GM23248 (cell line): ENCODE results near the gene ALK. TPM values are rescaled to one million over a fixed set of nuclear protein-coding genes. Genes with fewer than 3 reads are reported as not detected.

ENCODE experiments used
- DNase-seq: peaks from one replicate; pipeline ENCODE4 v3.0.0-alpha.2; 2015
- H2AFZ ChIP-seq: fragments of 200-600 bp; sonication (generic); 2 replicates; pipeline ENCODE4 v1.6.1; 2016; ENCODE audit warnings: antibody characterized with exemption
- H3F3A ChIP-seq: fragments of 200-600 bp; sonication (generic); 2 replicates; pipeline ENCODE4 v1.6.1; 2016; ENCODE audit warnings: mild to moderate bottlenecking, antibody characterized with exemption, mixed run types; ENCODE audit not compliant: insufficient read depth
- H3K27ac ChIP-seq: fragments of 200-600 bp; sonication (generic); 2 replicates; pipeline ENCODE4 v1.5.1; 2016; ENCODE audit warnings: mild to moderate bottlenecking
- H3K27me3 ChIP-seq: fragments of 200-600 bp; sonication (generic); replicated peaks from 2 replicates; pipeline ENCODE4 v1.6.1; 2016; ENCODE audit warnings: mild to moderate bottlenecking; ENCODE audit not compliant: insufficient read depth
- H3K36me3 ChIP-seq: fragments of 200-600 bp; sonication (generic); 2 replicates; pipeline ENCODE4 v1.6.1; 2016; ENCODE audit warnings: low read depth, mild to moderate bottlenecking
- H3K4me1 ChIP-seq: fragments of 200-600 bp; sonication (generic); 2 replicates; pipeline ENCODE4 v1.6.1; 2016; ENCODE audit warnings: mild to moderate bottlenecking; ENCODE audit not compliant: insufficient read depth
- H3K4me2 ChIP-seq: fragments of 200-600 bp; sonication (generic); one replicate; pipeline ENCODE4 v1.6.1; 2016; ENCODE audit warnings: mild to moderate bottlenecking; ENCODE audit not compliant: unreplicated experiment
- H3K4me3 ChIP-seq: fragments of 200-600 bp; sonication (generic); 2 replicates; pipeline ENCODE4 v1.5.1; 2016; ENCODE audit warnings: mild to moderate bottlenecking
- H3K79me2 ChIP-seq: fragments of 200-600 bp; sonication (generic); 2 replicates; pipeline ENCODE4 v1.6.1; 2016; ENCODE audit warnings: mild to moderate bottlenecking; ENCODE audit not compliant: insufficient read depth
- H3K9ac ChIP-seq: fragments of 200-600 bp; sonication (generic); 2 replicates; pipeline ENCODE4 v1.6.1; 2016; ENCODE audit warnings: mild to moderate bottlenecking
- H3K9me2 ChIP-seq: fragments of 200-600 bp; sonication (generic); 2 replicates; pipeline ENCODE4 v1.6.1; 2016; ENCODE audit warnings: mixed run types, mild to moderate bottlenecking, moderate library complexity; ENCODE audit not compliant: insufficient read depth
- H3K9me3 ChIP-seq: fragments of 200-600 bp; sonication (generic); one replicate; pipeline ENCODE4 v1.6.1; 2017; ENCODE audit warnings: low read depth
- H4K20me1 ChIP-seq: fragments of 200-600 bp; sonication (generic); 2 replicates; pipeline ENCODE4 v1.6.0; 2016; ENCODE audit not compliant: insufficient read depth
- EZH2 ChIP-seq: fragments of 200-600 bp; sonication (generic); IDR thresholded peaks from 2 replicates; pipeline ENCODE4 v1.6.1; 2018; ENCODE audit warnings: antibody characterized with exemption, mild to moderate bottlenecking; ENCODE audit not compliant: insufficient read depth, poor library complexity, severe bottlenecking
- EZH2phosphoT487 ChIP-seq: fragments of 200-600 bp; sonication (generic); IDR thresholded peaks from 2 replicates; pipeline ENCODE4 v1.6.1; 2018; ENCODE audit warnings: antibody characterized with exemption, moderate library complexity, mild to moderate bottlenecking, low read depth; ENCODE audit not compliant: insufficient read depth
- WGBS, 2 experiments: methylation state at CpG; one replicate each; pipeline ENCODE4 v1.1.6; 2015 to 2017; ENCODE audit warnings: low lambda C conversion rate in 2 of 2, low coverage in 1 of 2; ENCODE audit errors: missing lambda C conversion rate in 2 of 2; 5-methylcytosine and 5-hydroxymethylcytosine counted together
- in situ Hi-C: fragments of 300-500 bp; cut with MboI; formaldehyde crosslinking; loops from 2 replicates; pipeline ENCODE4 v1.15.0; 2020
- polyA plus RNA-seq: library from polyadenylated mRNA; unstranded; fragments of >200 nt; fragmentation: Nextera tagmentation; extraction: Ambion mirVana; gene quantifications from 2 replicates; pipeline ENCODE4 v1.2.1, GENCODE V29; 2016
- total RNA-seq: library from RNA; depleted of rRNA; stranded (reverse); fragments of >200 nt; shearing (Covaris generic); gene quantifications from 2 replicates; pipeline ENCODE4 v1.2.3, GENCODE V29; 2014

ALK gene
- total and polyA plus RNA-seq, 2 experiments from 2014 or later: under 0.01 to 0.05 TPM

GRCh38 chr2:29212009-29212408 is 709.4 kb downstream of the ALK start:
- H3K36me3 ChIP-seq: no peaks in the 10 kb centered on the region
- H2AFZ ChIP-seq: no peak overlapping the region
- 46% methylated on average over 5 of the region's 5 CpGs for WGBS, 2 experiments
- H3K9ac ChIP-seq: no peak overlapping the region
- H3K27ac ChIP-seq: no peak overlapping the region
- H3K9me2 ChIP-seq: no peaks in the 10 kb centered on the region
- no peak for TF ChIP-seq EZH2
- no peak overlapping the region for H3K4me2 ChIP-seq
- H3K9me3 ChIP-seq: no peaks in the 10 kb centered on the region
- H4K20me1 ChIP-seq: no peaks in the 10 kb centered on the region
- no peaks in the 10 kb centered on the region for H3K27me3 ChIP-seq
- H3K79me2 ChIP-seq: no peaks in the 10 kb centered on the region
- H3K4me3 ChIP-seq: no peak overlapping the region
- H3F3A ChIP-seq: peaks cover 4% of the 10 kb centered on the region; the same call in 1 of the 2 replicates
- in situ Hi-C loops: no loop called here
- H3K4me1 ChIP-seq: no peaks in the 10 kb centered on the region
- DNase-seq: peak; percentile 33

- in situ Hi-C loops: no loop called here
- Histone ChIP-seq H3K4me2 (no peak overlapping the region), H4K20me1 (no peaks in the 10 kb centered on the region), H3K9me3 (no peaks in the 10 kb centered on the region), H3K4me1 (no peaks in the 10 kb centered on the region), H3K9ac (no peak overlapping the region), H3K79me2 (no peaks in the 10 kb centered on the region), H3K27me3 (no peaks in the 10 kb centered on the region), H3F3A (peaks cover 4% of the 10 kb centered on the region; the same call in 1 of the 2 replicates), H3K4me3 (no peak overlapping the region), H2AFZ (no peak overlapping the region), H3K36me3 (no peaks in the 10 kb centered on the region), H3K27ac (no peak overlapping the region), H3K9me2 (no peaks in the 10 kb centered on the region)
- 97 to 100% methylated on average over 5 of the region's 5 CpGs for WGBS, 2 experiments
- no peak for DNase-seq
- no peak for TF ChIP-seq EZH2phosphoT487
- no peak for TF ChIP-seq EZH2
These were observed 711.8 kb downstream of the ALK start for GRCh38 chr2:29209551-29209950.

- Histone ChIP-seq H3K9me2 (no peaks in the 10 kb centered on the region), H3K4me1 (no peaks in the 10 kb centered on the region), H4K20me1 (no peaks in the 10 kb centered on the region), H3K79me2 (no peaks in the 10 kb centered on the region), H3K36me3 (no peaks in the 10 kb centered on the region), H2AFZ (no peak overlapping the region), H3K27me3 (no peaks in the 10 kb centered on the region), H3K4me3 (no peak overlapping the region), H3K27ac (no peak overlapping the region), H3K4me2 (no peak overlapping the region), H3K9me3 (no peaks in the 10 kb centered on the region), H3K9ac (no peak overlapping the region), H3F3A (no peaks in the 10 kb centered on the region)
- no peak for DNase-seq
- TF ChIP-seq EZH2phosphoT487: no peak
- TF ChIP-seq EZH2: no peak
- in situ Hi-C loops: no loop called here
- 48 to 53% methylated on average over 3 of the region's 3 CpGs for WGBS, 2 experiments
These were observed 713.8 kb downstream of the ALK start for GRCh38 chr2:29207352-29208148.

GRCh38 chr2:29206941-29207340 is 714.4 kb downstream of the ALK start:
- Histone ChIP-seq H2AFZ (no peak overlapping the region), H3K9me2 (no peaks in the 10 kb centered on the region), H3K9ac (no peak overlapping the region), H3K9me3 (no peaks in the 10 kb centered on the region), H3K27me3 (no peaks in the 10 kb centered on the region), H3K4me2 (no peak overlapping the region), H3K36me3 (no peaks in the 10 kb centered on the region), H3K79me2 (no peaks in the 10 kb centered on the region), H3K27ac (no peak overlapping the region), H4K20me1 (no peaks in the 10 kb centered on the region), H3F3A (no peaks in the 10 kb centered on the region), H3K4me1 (no peaks in the 10 kb centered on the region), H3K4me3 (no peak overlapping the region)
- TF ChIP-seq EZH2: no peak
- TF ChIP-seq EZH2phosphoT487: no peak
- 72 to 73% methylated on average over 5 of the region's 5 CpGs for WGBS, 2 experiments
- in situ Hi-C loops: no loop called here
- DNase-seq: no peak
